ENCODE measurements around the gene ANKRD60. TPM values are rescaled to one million over a fixed set of nuclear protein-coding genes. Genes with fewer than 3 reads are reported as not detected.

ANKRD60 gene
- total and polyA plus RNA-seq, 2 experiments from 2014 or later = not detected

- WGBS, 2 experiments (ENCODE audit: low coverage in 1 of 2, low lambda C conversion rate in 2 of 2, missing lambda C conversion rate in 2 of 2) = 90 to 96% methylated on average over 8 of the region's 8 CpGs
- in situ Hi-C loops (cut with MboI) = loop anchor here (10.0 to 25.0 kb wide), 3 partner anchors 409 to 766 kb away; partner anchors contain the start of genes CTSZ, STX16 and TUBB1
- peaks cover 2% of the 10 kb centered on the region; the same call in 1 of the 2 replicates for H3K79me2 ChIP-seq (ENCODE audit: insufficient read depth)
These were observed 17.5 kb upstream of the ANKRD60 start for GRCh38 chr20:58245931-58246330.

GRCh38 chr20:58245181-58245891 is 16.9 kb upstream of the ANKRD60 start:
- Histone ChIP-seq H2AFZ (no peak overlapping the region), H3K4me1 (ENCODE audit: insufficient read depth) (no peaks in the 10 kb centered on the region), H3K79me2 (ENCODE audit: insufficient read depth) (no peaks in the 10 kb centered on the region), H3K27ac (no peak overlapping the region), H3K36me3 (ENCODE audit: low read depth) (peaks cover 31% of the 10 kb centered on the region; the same call in 1 of the 2 replicates), H3K27me3 (replicated peaks; ENCODE audit: insufficient read depth) (0 out of 2 replicates have a peak, but pooled peaks cover 4% of the 10 kb centered on the region), H3K4me3 (no peak overlapping the region), H3K9me3 (ENCODE audit: low read depth) (no peaks in the 10 kb centered on the region), H3F3A (ENCODE audit: insufficient read depth) (no peaks in the 10 kb centered on the region), H3K9me2 (ENCODE audit: insufficient read depth) (no peaks in the 10 kb centered on the region), H3K4me2 (ENCODE audit: unreplicated experiment) (no peak overlapping the region), H4K20me1 (ENCODE audit: insufficient read depth) (0 out of 2 replicates have a peak, but pooled peaks cover 4% of the 10 kb centered on the region), H3K9ac (no peak overlapping the region)
- no peak for TF ChIP-seq EZH2phosphoT487 (IDR thresholded peaks at IDR 0.05; ENCODE audit: insufficient read depth, low read depth)
- TF ChIP-seq EZH2 (IDR thresholded peaks at IDR 0.05; ENCODE audit: insufficient read depth, poor library complexity, severe bottlenecking) = no peak
- DNase-seq = no peak
- in situ Hi-C loops (cut with MboI) = loop anchor here (10.0 to 25.0 kb wide), 3 partner anchors 409 to 767 kb away; partner anchors contain the start of genes CTSZ, STX16 and TUBB1
- WGBS, 2 experiments (ENCODE audit: low coverage in 1 of 2, low lambda C conversion rate in 2 of 2, missing lambda C conversion rate in 2 of 2) = 91 to 94% methylated on average over 10 of the region's 10 CpGs

More at GRCh38 chr20:58245931-58246330, 17.5 kb upstream of the ANKRD60 start:
- no peak for DNase-seq
- Histone ChIP-seq H3F3A (ENCODE audit: insufficient read depth) (no peaks in the 10 kb centered on the region), H4K20me1 (ENCODE audit: insufficient read depth) (0 out of 2 replicates have a peak, but pooled peaks cover 4% of the 10 kb centered on the region), H3K4me1 (ENCODE audit: insufficient read depth) (no peaks in the 10 kb centered on the region), H3K27ac (no peak overlapping the region), H3K4me2 (ENCODE audit: unreplicated experiment) (no peak overlapping the region), H2AFZ (no peak overlapping the region), H3K9me3 (ENCODE audit: low read depth) (no peaks in the 10 kb centered on the region), H3K27me3 (replicated peaks; ENCODE audit: insufficient read depth) (0 out of 2 replicates have a peak, but pooled peaks cover 4% of the 10 kb centered on the region), H3K36me3 (ENCODE audit: low read depth) (peaks cover 28% of the 10 kb centered on the region; the same call in 1 of the 2 replicates), H3K9ac (no peak overlapping the region), H3K9me2 (ENCODE audit: insufficient read depth) (no peaks in the 10 kb centered on the region), H3K4me3 (no peak overlapping the region)
- TF ChIP-seq EZH2 (IDR thresholded peaks at IDR 0.05; ENCODE audit: insufficient read depth, poor library complexity, severe bottlenecking) = no peak
- TF ChIP-seq EZH2phosphoT487 (IDR thresholded peaks at IDR 0.05; ENCODE audit: insufficient read depth, low read depth) = no peak

DNA sequence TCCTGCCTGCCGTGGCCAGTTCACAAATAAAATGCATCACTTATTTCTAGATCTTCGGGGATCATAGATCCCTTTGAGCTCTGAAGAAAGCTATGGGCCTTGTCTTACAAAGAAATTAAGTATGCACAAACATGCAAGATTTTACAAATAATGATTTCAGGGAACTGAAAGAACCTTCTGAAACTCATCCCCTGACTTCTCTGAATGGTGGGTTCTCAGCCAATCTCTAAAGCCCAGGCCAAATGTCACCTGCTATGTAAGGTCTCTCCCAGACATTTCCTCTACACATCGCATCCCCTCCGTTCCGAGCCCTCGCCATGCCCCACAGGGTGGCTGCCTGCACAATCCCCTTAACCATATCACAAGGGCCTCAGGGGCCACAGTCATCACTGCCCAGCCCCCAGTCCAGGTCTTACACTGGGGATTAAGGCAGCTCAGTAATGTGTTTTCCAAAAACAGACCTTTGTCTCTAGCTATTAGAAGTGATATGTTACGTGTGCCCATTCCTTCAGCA is 16.1 kb upstream of the ANKRD60 start:
- in situ Hi-C loops (cut with MboI) = loop anchor here (10.0 to 25.0 kb wide), 3 partner anchors 410 to 768 kb away; partner anchors contain the start of genes CTSZ, STX16 and TUBB1

DNA sequence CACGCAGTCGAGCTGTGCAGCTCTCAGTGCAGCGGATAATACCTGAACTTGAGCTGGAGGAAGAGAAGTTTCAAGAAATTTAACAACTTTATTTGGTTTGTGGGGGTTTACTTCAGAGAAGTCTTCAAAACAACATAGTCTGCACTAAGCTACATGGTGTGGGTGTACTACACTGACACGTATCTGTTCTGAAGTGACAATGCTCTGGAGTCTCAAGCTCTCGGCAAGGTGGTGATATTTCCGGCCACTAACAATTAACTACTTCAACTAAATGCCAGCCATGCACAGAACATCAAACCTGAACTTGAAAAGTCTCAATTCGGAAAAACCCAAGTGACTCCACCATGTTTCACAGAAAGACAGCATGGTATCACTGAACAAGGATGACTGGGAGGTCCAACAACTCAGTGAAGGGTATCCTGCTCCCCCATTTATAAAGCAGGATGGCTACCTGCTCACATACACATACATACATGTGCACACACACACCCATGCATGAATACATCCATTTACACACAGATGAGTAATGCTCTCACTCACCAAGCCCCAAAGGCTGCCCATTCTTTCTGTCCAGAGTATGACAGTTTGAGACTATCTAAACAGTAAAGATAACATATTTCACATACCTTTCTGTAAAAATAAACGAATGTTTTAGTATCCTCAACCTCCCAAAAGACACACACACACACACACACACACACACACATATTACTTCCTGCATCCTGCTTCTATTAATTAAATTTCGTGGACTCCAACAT is 15.4 kb upstream of the ANKRD60 start:
- Histone ChIP-seq H3F3A (ENCODE audit: insufficient read depth) (peaks cover 6% of the 10 kb centered on the region), H3K4me2 (ENCODE audit: unreplicated experiment) (no peak overlapping the region), H3K27me3 (replicated peaks; ENCODE audit: insufficient read depth) (0 out of 2 replicates have a peak, but pooled peaks cover 4% of the 10 kb centered on the region), H3K9ac (no peak overlapping the region), H3K36me3 (ENCODE audit: low read depth) (peaks cover 31% of the 10 kb centered on the region; the same call in 1 of the 2 replicates), H4K20me1 (ENCODE audit: insufficient read depth) (0 out of 2 replicates have a peak, but pooled peaks cover 4% of the 10 kb centered on the region), H3K4me1 (ENCODE audit: insufficient read depth) (no peaks in the 10 kb centered on the region), H3K9me2 (ENCODE audit: insufficient read depth) (no peaks in the 10 kb centered on the region), H3K27ac (no peak overlapping the region), H3K4me3 (no peak overlapping the region), H3K9me3 (ENCODE audit: low read depth) (no peaks in the 10 kb centered on the region), H2AFZ (no peak overlapping the region), H3K79me2 (ENCODE audit: insufficient read depth) (no peaks in the 10 kb centered on the region)
- 90 to 92% methylated on average over 9 of the region's 9 CpGs for WGBS, 2 experiments (ENCODE audit: low coverage in 1 of 2, low lambda C conversion rate in 2 of 2, missing lambda C conversion rate in 2 of 2)
- in situ Hi-C loops (cut with MboI) = loop anchor here (10.0 to 25.0 kb wide), 3 partner anchors 411 to 768 kb away; partner anchors contain the start of genes CTSZ, STX16 and TUBB1
- TF ChIP-seq EZH2 (IDR thresholded peaks at IDR 0.05; ENCODE audit: insufficient read depth, poor library complexity, severe bottlenecking) = no peak
- no peak for TF ChIP-seq EZH2phosphoT487 (IDR thresholded peaks at IDR 0.05; ENCODE audit: insufficient read depth, low read depth)
- DNase-seq = no peak

More for the DNA sequence above, 16.1 kb upstream of the ANKRD60 start:
- 97 to 98% methylated on average over 7 of the region's 7 CpGs for WGBS, 2 experiments (ENCODE audit: low coverage in 1 of 2, low lambda C conversion rate in 2 of 2, missing lambda C conversion rate in 2 of 2)
- Histone ChIP-seq H3K4me3 (no peak overlapping the region), H3K4me2 (ENCODE audit: unreplicated experiment) (no peak overlapping the region), H3K79me2 (ENCODE audit: insufficient read depth) (no peaks in the 10 kb centered on the region), H2AFZ (no peak overlapping the region), H3K36me3 (ENCODE audit: low read depth) (peaks cover 31% of the 10 kb centered on the region; the same call in 1 of the 2 replicates), H4K20me1 (ENCODE audit: insufficient read depth) (0 out of 2 replicates have a peak, but pooled peaks cover 4% of the 10 kb centered on the region), H3F3A (ENCODE audit: insufficient read depth) (no peaks in the 10 kb centered on the region; the same call in 1 of the 2 replicates), H3K9ac (no peak overlapping the region), H3K9me2 (ENCODE audit: insufficient read depth) (no peaks in the 10 kb centered on the region), H3K4me1 (ENCODE audit: insufficient read depth) (no peaks in the 10 kb centered on the region), H3K27me3 (replicated peaks; ENCODE audit: insufficient read depth) (0 out of 2 replicates have a peak, but pooled peaks cover 4% of the 10 kb centered on the region), H3K9me3 (ENCODE audit: low read depth) (no peaks in the 10 kb centered on the region), H3K27ac (no peak overlapping the region)
- DNase-seq = no peak
- TF ChIP-seq EZH2 (IDR thresholded peaks at IDR 0.05; ENCODE audit: insufficient read depth, poor library complexity, severe bottlenecking) (no peak), EZH2phosphoT487 (IDR thresholded peaks at IDR 0.05; ENCODE audit: insufficient read depth, low read depth) (no peak)
